ENCODE data around the gene CYBC1.

Gene CYBC1

GRCh38 chr17:82408288-82408937, 42.1 kb downstream of the CYBC1 start:
- no peak for DNase-seq (ENCODE audit: low read depth)

GRCh38 chr17:82407255-82407654, 43.3 kb downstream of the CYBC1 start:
- no peak for DNase-seq (ENCODE audit: low read depth)

GRCh38 chr17:82406131-82406671, 44.4 kb downstream of the CYBC1 start:
- DNase-seq (ENCODE audit: low read depth): no peak

GRCh38 chr17:82405051-82405450, 45.5 kb downstream of the CYBC1 start:
- no peak for DNase-seq (ENCODE audit: low read depth)

GRCh38 chr17:82403662-82404660, 46.6 kb downstream of the CYBC1 start:
- DNase-seq (ENCODE audit: low read depth): no peak

- DNase-seq (ENCODE audit: low read depth): no peak
Observed at GRCh38 chr17:82402865-82403264, 47.7 kb downstream of the CYBC1 start.

GRCh38 chr17:82400830-82401229, 49.7 kb downstream of the CYBC1 start:
- peak; percentile 26 for DNase-seq (ENCODE audit: low read depth)

- no peak for DNase-seq (ENCODE audit: low read depth)
Observed at GRCh38 chr17:82400206-82400605, 50.3 kb downstream of the CYBC1 start.

GRCh38 chr17:82399601-82400101, 50.9 kb downstream of the CYBC1 start:
- no peak for DNase-seq (ENCODE audit: low read depth)

- DNase-seq (ENCODE audit: low read depth): no peak
Observed at GRCh38 chr17:82399041-82399441, 51.5 kb downstream of the CYBC1 start.

GRCh38 chr17:82397449-82398335, 52.9 kb downstream of the CYBC1 start:
- no peak for DNase-seq (ENCODE audit: low read depth)

GRCh38 chr17:82396601-82397435, 53.7 kb downstream of the CYBC1 start:
- no peak for DNase-seq (ENCODE audit: low read depth)

- no peak for DNase-seq (ENCODE audit: low read depth)
Observed at GRCh38 chr17:82394278-82394677, 56.3 kb downstream of the CYBC1 start.

- DNase-seq (ENCODE audit: low read depth): no peak
Observed at GRCh38 chr17:82392941-82393340, 57.6 kb downstream of the CYBC1 start.

All from activated T-helper 1 cell treated with Interleukin-2 at 50 U/mL for 16 hours (primary cell).